GM23338 (cell line): ENCODE data around the gene MTHFD2L. TPM values are rescaled to one million over a fixed set of nuclear protein-coding genes. Genes with fewer than 3 reads are reported as not detected.
"Not testable (repeated sequence)": the region's sequence is repeated elsewhere in the genome, so short reads cannot be mapped to it uniquely, and the experiment has no call there.

Experiments used
- ATAC-seq: fragments of 200-7000 bp; cut with Tn5 transposase; 3 replicates; pipeline ENCODE4 v1.9.1; 2020
- DNase-seq: peaks from one replicate; pipeline ENCODE4 v3.0.0-alpha.2; 2015; ENCODE audit warnings: low spot score
- H2AFZ ChIP-seq: fragments of 200-600 bp; sonication (generic); 2 replicates; pipeline ENCODE4 v1.8.0; 2016; ENCODE audit warnings: antibody characterized with exemption, mild to moderate bottlenecking, moderate library complexity
- H3F3A ChIP-seq: fragments of 200-600 bp; sonication (generic); replicated peaks from 2 replicates; pipeline ENCODE4 v1.8.0; 2017; ENCODE audit warnings: antibody characterized with exemption, mixed run types, low read depth
- H3K27ac ChIP-seq: fragments of 200-600 bp; sonication (generic); 2 replicates; pipeline ENCODE4 v1.6.1; 2016; ENCODE audit warnings: low read depth
- H3K27me3 ChIP-seq: fragments of 200-600 bp; sonication (generic); 2 replicates; pipeline ENCODE4 v1.8.0; 2016; ENCODE audit warnings: mild to moderate bottlenecking, mixed run types, moderate library complexity; ENCODE audit not compliant: insufficient read depth
- H3K36me3 ChIP-seq: fragments of 200-600 bp; sonication (generic); 2 replicates; pipeline ENCODE4 v1.8.0; 2016; ENCODE audit warnings: mild to moderate bottlenecking; ENCODE audit not compliant: insufficient read depth
- H3K4me1 ChIP-seq: fragments of 200-600 bp; sonication (generic); 2 replicates; pipeline ENCODE4 v1.8.0; 2016; ENCODE audit warnings: mild to moderate bottlenecking, moderate library complexity; ENCODE audit not compliant: insufficient read depth
- H3K4me2 ChIP-seq: fragments of 200-600 bp; sonication (generic); 2 replicates; pipeline ENCODE4 v1.7.1; 2017; ENCODE audit warnings: mixed run types
- H3K4me3 ChIP-seq: fragments of 200-600 bp; sonication (generic); 2 replicates; pipeline ENCODE4 v1.6.1; 2016; ENCODE audit warnings: mixed run types
- H3K79me2 ChIP-seq: fragments of 200-600 bp; sonication (generic); replicated peaks from 2 replicates; pipeline ENCODE4 v1.8.0; 2017; ENCODE audit warnings: mild to moderate bottlenecking; ENCODE audit not compliant: insufficient read depth
- H3K9me2 ChIP-seq: fragments of 200-600 bp; sonication (generic); 2 replicates; pipeline ENCODE4 v1.8.0; 2017; ENCODE audit not compliant: insufficient read depth
- H4K20me1 ChIP-seq: fragments of 200-600 bp; sonication (generic); replicated peaks from 2 replicates; pipeline ENCODE4 v1.8.0; 2017; ENCODE audit warnings: mild to moderate bottlenecking; ENCODE audit not compliant: insufficient read depth
- H3K27ac Mint-ChIP-seq: 2 replicates; pipeline ENCODE4 v1.8.0; 2020; ENCODE audit warnings: inconsistent platforms, mild to moderate bottlenecking, moderate library complexity, mixed read lengths
- H3K27me3 Mint-ChIP-seq: 3 replicates; pipeline ENCODE4 v1.8.0; 2022; ENCODE audit warnings: low read depth, mild to moderate bottlenecking, moderate library complexity, mixed read lengths, inconsistent platforms; ENCODE audit not compliant: insufficient read depth, poor library complexity
- H3K36me3 Mint-ChIP-seq: 3 replicates; pipeline ENCODE4 v1.8.0; 2021; ENCODE audit warnings: low read depth, mild to moderate bottlenecking, inconsistent platforms, moderate library complexity, mixed read lengths
- H3K4me1 Mint-ChIP-seq: 3 replicates; pipeline ENCODE4 v1.8.0; 2020; ENCODE audit warnings: mild to moderate bottlenecking, inconsistent platforms, mixed read lengths
- H3K4me3 Mint-ChIP-seq: 3 replicates; pipeline ENCODE4 v1.8.0; 2021; ENCODE audit warnings: moderate library complexity, mild to moderate bottlenecking, inconsistent platforms, mixed read lengths
- H3K9me3 Mint-ChIP-seq: 3 replicates; pipeline ENCODE4 v1.8.0; 2020; ENCODE audit warnings: moderate library complexity, mild to moderate bottlenecking, inconsistent platforms, mixed read lengths
- ETS1 ChIP-seq: IDR thresholded peaks from 2 replicates; pipeline ENCODE4 v1.6.1; 2016; ENCODE audit warnings: antibody characterized with exemption
- EZH2 ChIP-seq: fragments of 200-600 bp; sonication (generic); IDR thresholded peaks from one replicate; pipeline ENCODE4 v1.8.0; 2017; ENCODE audit warnings: antibody characterized with exemption, mild to moderate bottlenecking, low read depth; ENCODE audit not compliant: unreplicated experiment
- EZH2phosphoT487 ChIP-seq: fragments of 200-600 bp; sonication (generic); IDR thresholded peaks from one replicate; pipeline ENCODE4 v1.8.1; 2018; ENCODE audit warnings: antibody characterized with exemption; ENCODE audit not compliant: unreplicated experiment
- JUNB ChIP-seq: IDR thresholded peaks from one replicate; pipeline ENCODE4 v1.6.1; 2016; ENCODE audit warnings: antibody characterized with exemption; ENCODE audit not compliant: unreplicated experiment
- REST ChIP-seq: IDR thresholded peaks from one replicate; pipeline ENCODE4 v1.6.1; 2018; ENCODE audit warnings: antibody characterized with exemption; ENCODE audit not compliant: unreplicated experiment
- ZNF331 ChIP-seq: fragments of 250-450 bp; sonication (Bioruptor Pico); IDR thresholded peaks from 2 replicates; pipeline ENCODE4 v1.5.0; 2020; ENCODE audit warnings: low read depth, mild to moderate bottlenecking, moderate library complexity
- polyA plus RNA-seq: library from polyadenylated mRNA; unstranded; fragments of >200 nt; fragmentation: Nextera tagmentation; extraction: Ambion mirVana; gene quantifications from 2 replicates; pipeline ENCODE4 v1.2.1, GENCODE V29; 2016
- total RNA-seq: library from RNA; depleted of rRNA; stranded (reverse); fragments of >200 nt; shearing (Covaris generic); gene quantifications from 2 replicates; pipeline ENCODE4 v1.2.3, GENCODE V29; 2014

The MTHFD2L gene
- total and polyA plus RNA-seq, 2 experiments from 2014 or later, result 24.4 to 35.7 TPM

GRCh38 chr4:74127745-74128144 lies 30.2 kb upstream of the MTHFD2L start (continued):
- TF ChIP-seq REST (no peak), ETS1 (no peak), JUNB (no peak), ZNF331 (CRISPR knock-in tag) (no peak), EZH2phosphoT487 (no peak), EZH2 (no peak)

- H3K4me3 Mint-ChIP-seq, H3K4me1 ChIP-seq, H3K36me3 ChIP-seq, H3K4me2 ChIP-seq, H3K9me2 ChIP-seq, H3K4me3 ChIP-seq, H3K27me3 Mint-ChIP-seq, H3K27ac Mint-ChIP-seq, H3K4me1 Mint-ChIP-seq, H3K27ac ChIP-seq, H3K79me2 ChIP-seq, ATAC-seq, H3K27me3 ChIP-seq, H2AFZ ChIP-seq, H4K20me1 ChIP-seq, H3F3A ChIP-seq, DNase-seq: not testable (repeated sequence)
- peaks cover 58% of the 10 kb centered on the region for H3K9me3 Mint-ChIP-seq
- peaks cover 56% of the 10 kb centered on the region for H3K36me3 Mint-ChIP-seq
Measured at GRCh38 chr4:74130843-74131242, 27.1 kb upstream of the MTHFD2L start.

- not testable (repeated sequence) for H2AFZ ChIP-seq, H4K20me1 ChIP-seq, H3K4me1 ChIP-seq, H3K27me3 Mint-ChIP-seq, H3K4me1 Mint-ChIP-seq, H3K9me2 ChIP-seq, ATAC-seq, H3F3A ChIP-seq, H3K36me3 ChIP-seq, H3K27me3 ChIP-seq, H3K4me3 ChIP-seq, H3K79me2 ChIP-seq, H3K27ac ChIP-seq, DNase-seq, H3K4me3 Mint-ChIP-seq, H3K27ac Mint-ChIP-seq, H3K4me2 ChIP-seq
- H3K9me3 Mint-ChIP-seq, result peaks cover 54% of the 10 kb centered on the region
- peaks cover 46% of the 10 kb centered on the region for H3K36me3 Mint-ChIP-seq
Measured at GRCh38 chr4:74132188-74132587, 25.7 kb upstream of the MTHFD2L start.
